NCI-H2227 treated with DMSO at 0.1 percent for 48 hours (cell line): ENCODE measurements around the gene TBX2.
A peak's percentile ranks its signal among the peaks of the same experiment; 100 is the strongest.
"Not testable (repeated sequence)": the region's sequence is repeated elsewhere in the genome, so short reads cannot be mapped to it uniquely, and the experiment has no call there.

ENCODE experiments used
- DNase-seq: peaks from one replicate; lab custom pipeline; 2025; lab: John Stamatoyannopoulos, UW

TBX2 gene

GRCh38 chr17:61413661-61414126 lies 14.1 kb downstream of the TBX2 start:
- DNase-seq: no peak

- no peak for DNase-seq
Observed at GRCh38 chr17:61414141-61414935, 14.7 kb downstream of the TBX2 start.

GRCh38 chr17:61414936-61415251 lies 15.3 kb downstream of the TBX2 start:
- DNase-seq: no peak

DNA sequence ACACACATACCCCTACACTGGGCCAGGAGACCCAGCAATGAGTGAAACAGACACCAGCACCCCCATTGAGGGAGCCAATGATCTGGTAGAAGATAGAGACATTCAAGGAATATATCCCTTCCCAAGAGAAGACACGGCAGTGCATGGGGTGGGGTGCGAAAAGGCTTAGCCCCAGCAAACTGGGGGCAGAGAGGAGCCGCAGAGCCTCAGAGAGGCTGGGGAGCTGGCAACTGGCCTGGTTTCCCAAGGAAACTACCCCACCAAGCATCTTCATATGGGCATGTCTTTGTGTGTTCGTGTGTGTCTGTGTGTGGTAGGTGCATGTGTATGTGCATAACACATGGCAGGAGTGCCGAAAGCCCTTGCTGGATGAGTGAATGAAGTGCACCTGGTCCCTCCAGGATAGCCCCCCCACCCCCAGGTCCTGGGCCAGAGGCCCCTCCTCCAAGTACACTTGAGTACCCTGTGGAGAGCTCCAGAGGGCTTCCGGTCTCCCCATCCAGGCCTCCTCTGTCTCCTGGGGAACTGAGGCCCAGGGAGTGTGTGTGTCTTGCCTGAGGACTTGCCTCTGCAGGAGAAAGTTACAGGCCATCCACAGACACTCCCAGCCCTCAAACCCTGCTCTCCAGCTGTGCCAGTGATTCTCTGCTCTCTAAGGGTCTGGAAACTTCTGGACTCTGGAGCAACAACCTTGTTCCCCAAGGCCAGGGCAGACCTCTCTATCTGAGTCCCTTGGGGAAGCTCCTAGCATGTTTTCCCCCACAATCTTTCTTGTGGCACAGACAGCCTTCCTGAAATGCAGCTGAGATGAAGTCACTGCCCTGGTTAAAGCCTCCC lies 15.9 kb downstream of the TBX2 start:
- no peak for DNase-seq

DNA sequence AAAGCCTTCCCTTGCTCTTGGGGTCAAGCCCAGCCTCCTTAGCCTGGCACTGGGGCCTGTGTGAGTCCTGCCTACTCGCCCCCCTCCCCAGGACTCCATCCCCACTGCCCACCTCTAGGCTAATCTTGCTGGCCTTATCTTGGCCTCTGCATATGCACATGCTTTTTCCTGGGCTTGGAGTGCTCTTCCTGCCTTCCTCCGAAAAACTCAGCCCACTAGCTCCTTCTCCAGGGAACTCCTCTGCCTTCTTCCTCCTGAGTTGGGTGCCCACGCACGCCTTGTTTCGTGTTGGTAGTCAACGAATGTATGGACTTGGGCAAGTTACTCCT lies 16.5 kb downstream of the TBX2 start:
- DNase-seq: no peak

GRCh38 chr17:61416540-61417363 lies 17.1 kb downstream of the TBX2 start:
- peak; percentile 68 for DNase-seq

- no peak for DNase-seq
Observed at GRCh38 chr17:61418449-61418848, 18.8 kb downstream of the TBX2 start.

DNA sequence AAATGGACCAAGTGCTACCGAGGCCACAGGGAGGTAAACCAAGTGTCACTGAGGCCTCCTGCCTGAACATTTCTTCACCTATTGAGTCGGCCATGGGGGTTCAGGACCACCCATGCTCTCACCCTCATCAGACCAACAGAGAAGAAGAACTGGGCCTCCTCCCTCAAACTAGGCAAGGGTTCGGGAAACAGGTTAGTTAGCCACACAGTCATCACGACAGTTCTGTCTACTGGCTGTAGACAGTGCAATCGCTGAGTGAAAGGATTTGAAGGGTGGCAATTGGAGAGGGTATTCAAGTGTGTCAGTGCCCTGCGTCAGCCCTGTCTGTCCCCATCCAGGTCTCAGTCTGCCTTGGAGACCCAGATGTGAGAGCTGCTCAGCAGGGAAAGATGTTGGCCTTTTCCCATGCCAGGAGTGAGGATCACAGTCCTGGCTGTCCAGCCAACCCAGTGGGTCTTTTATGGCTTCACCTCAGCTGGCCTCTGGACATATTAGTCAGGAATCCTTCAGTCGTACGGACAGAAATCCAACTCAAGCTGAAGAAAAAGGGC lies 19.9 kb downstream of the TBX2 start:
- no peak for DNase-seq

GRCh38 chr17:61420052-61420451 lies 20.4 kb downstream of the TBX2 start:
- DNase-seq: no peak

GRCh38 chr17:61420745-61421398 lies 21.2 kb downstream of the TBX2 start:
- no peak for DNase-seq

DNA sequence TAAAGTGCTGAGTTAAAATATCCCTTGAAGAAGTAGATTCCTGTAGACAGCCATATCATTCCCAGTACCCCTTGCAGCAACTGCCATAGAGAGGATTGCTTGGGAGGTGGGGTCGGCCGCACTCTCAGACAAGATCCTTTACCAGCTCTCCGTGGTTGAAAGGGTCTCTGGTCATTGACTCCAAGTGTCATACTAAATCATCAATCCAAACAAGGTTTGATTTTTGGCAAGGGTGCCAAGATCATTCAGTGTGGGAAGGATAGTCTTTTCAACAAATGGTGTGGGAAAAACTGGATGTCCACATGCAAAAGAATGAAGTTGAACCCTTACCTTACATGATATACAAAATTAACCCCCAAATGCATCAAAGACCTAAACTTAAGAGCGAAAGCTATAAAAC lies 21.8 kb downstream of the TBX2 start:
- DNase-seq: no peak

GRCh38 chr17:61422116-61422799 lies 22.6 kb downstream of the TBX2 start:
- DNase-seq: no peak

- no peak for DNase-seq
Observed at GRCh38 chr17:61422869-61423268, 23.2 kb downstream of the TBX2 start.

DNA sequence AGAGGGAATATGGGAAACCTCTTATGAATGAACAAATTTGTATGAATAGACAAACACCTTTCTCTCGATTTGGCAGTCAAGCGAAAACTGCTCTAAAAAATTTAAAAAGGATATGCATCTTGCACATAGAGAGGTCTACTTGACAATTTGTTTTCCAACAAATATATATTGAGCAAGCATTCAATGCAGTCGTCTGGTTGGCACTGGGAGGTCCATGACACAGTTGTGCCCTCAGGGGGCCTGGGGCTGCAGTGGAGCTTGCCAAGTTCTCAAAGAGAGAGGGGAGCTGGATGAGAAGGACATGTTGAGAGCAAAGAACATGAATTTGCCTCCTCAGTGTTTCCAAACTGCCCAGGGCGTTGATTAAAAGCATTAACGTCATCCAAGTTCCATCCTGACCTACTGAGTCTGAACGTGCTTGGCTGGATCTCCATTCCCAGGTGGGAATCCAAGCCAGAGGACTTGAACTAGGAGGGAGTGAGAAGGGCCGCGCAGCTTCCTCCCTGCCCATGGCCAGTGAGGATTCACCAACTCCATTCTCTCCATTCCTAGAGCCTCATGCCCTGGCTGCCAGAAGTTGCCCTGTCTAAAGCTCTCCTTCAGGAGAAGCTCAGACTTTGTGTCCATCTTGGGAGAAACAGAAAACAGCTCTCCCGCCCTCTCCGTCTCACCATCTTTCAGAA lies 24.5 kb downstream of the TBX2 start:
- no peak for DNase-seq

DNA sequence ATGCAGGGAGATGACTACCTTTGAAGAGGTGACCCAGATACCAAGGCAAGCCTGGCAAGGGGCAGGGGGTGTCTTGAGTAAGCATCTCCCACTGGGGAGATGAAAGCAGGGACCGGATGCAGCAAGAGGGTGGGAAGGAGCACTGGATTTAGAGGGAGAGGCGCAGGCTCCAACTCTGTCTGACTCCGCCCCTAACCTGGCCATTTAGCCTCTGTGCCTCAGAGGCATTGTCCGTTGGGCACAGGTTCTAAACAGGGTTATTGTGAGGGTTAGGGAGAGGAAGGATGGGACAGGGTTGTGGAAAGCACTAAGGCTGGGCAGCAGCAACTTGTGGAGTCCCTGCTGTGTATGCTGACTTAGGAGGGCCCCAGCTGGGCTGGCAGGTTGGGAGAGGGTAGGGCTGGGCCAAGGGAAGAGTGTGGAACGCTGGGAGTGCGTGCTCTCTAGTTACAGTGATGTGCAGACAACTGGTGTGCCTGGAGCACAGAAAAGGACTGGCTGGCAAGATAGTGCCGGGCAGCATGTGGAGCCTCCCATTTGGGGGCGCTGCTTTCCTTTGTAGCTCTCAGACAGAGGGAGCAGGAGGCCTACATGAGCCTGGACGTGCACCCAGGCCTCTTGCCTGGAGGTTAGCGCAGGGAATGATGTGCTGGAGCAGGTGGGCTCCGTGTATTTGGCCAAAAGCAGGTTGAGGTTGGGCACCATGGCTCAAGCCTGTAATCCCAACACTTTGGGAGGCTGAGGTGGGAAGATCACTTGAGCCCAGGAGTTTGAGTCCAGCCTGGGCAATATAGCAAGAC lies 26.2 kb downstream of the TBX2 start:
- no peak for DNase-seq

DNA sequence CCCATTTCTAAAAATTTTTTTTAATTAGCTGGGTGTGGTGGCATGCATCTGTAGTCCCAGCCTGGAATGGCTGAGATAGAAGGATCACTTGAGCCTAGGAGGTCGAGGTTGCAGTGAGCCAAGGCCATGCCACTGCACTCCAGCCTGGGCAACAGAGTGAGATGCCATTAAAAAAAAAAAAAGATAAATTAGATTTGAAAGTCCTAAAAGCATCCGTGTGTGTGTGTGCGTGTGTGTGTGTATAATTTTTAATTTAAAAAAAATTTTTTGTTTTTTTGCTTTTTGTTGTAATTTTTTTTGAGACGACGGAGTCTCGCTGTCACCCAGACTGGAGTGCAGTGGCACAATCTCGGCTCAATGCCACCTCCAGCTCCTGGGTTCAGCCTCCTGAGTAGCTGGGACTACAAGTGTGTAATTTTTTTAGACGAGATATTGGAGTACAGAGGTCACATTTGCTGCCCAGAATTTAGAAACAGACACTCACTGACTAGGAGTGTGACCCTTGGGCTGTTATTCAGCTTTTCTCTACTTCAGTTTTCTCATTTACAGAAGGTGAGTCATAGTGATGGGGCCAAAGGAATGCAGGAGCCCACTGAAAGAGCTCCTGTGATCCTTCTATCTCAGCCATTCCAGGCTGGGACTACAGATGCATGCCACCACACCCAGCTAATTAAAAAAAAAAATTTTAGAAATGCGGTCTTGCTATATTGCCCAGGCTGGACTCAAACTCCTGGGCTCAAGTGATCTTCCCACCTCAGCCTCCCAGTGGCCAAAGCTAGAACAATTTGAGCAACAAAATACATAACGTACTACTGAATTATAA lies 27.1 kb downstream of the TBX2 start:
- DNase-seq: no peak

DNA sequence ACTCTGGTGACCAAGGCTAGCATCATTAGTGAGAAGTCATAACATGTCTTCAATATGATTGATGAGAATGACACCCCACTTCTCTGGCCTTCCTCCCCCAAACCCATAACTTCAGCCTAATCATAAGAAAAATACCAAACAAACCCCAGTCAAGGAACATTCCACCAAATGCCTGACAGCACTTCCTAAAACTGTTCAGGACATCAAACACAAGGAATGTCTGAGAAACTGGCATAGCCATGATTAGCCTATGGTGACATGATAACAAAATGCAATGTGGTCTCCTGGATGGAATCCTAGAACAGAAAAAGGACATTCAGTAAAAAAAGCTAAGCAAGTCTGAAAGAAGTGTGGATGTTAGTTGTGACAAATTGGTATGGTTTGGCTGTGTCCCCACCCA lies 27.9 kb downstream of the TBX2 start:
- DNase-seq: no peak

DNA sequence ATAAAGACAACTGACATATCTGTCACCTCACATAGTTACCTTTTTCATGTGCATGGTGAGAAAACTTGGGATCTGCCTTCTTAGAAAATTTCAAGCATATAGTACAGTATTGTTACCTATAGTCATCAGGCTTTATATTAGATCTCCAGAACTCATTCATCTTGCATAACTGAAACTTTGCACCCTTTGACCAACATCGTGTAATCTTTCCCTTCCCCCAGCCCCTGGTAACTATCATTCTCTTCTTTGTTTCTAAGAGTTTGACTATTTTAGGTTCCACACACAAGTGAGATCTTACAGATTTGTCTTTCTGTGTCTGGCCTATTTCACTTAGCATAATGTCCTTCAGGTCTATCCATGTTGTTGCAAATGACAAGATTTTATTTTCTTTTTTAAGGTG lies 29.6 kb downstream of the TBX2 start:
- DNase-seq: no peak

DNA sequence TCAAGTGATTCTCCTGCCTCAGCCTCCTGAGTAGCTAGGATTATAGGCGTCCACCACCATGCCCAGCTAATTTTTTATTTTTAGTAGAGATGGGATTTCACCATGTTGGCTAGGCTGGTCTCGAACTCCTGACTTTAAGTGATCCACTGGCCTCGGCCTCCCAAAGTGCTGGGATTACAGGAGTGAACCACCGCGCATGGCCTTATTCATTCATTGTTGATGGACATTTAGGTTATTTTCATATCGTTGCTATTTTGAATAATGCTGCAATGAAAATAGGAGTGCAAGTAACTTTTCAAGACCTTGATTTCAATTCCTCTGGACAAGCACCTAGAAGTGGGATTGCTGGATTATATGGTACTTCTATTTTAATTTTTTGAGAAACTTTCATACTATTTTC lies 30.2 kb downstream of the TBX2 start:
- not testable (repeated sequence) for DNase-seq
